Thoracic aorta (tissue), 2 donors: ENCODE measurements around the gene U2AF2. TPM values are rescaled to one million over a fixed set of nuclear protein-coding genes. Genes with fewer than 3 reads are reported as not detected.

Source experiments
- ATAC-seq: fragments of 150-250 bp; one replicate; pipeline ENCODE4 v1.8.0; 2017; ENCODE audit warnings: low read depth; ENCODE audit not compliant: insufficient number of reproducible peaks, low FRiP score
- DNase-seq: peaks from one replicate; pipeline ENCODE4 v3.0.0-alpha.2; 2020; ENCODE audit warnings: low spot score
- H3K27ac ChIP-seq, 2 donors: fragments of 200-600 bp; sonication (generic); 1 replicate in 1 of 2; 2 replicates in 1 of 2; pipeline ENCODE4 v1.5.1; 2016; ENCODE audit warnings: mild to moderate bottlenecking in 2 of 2, moderate library complexity in 2 of 2
- H3K27me3 ChIP-seq: fragments of 200-600 bp; sonication (generic); replicated peaks from 2 replicates; pipeline ENCODE4 v1.6.0; 2016; ENCODE audit warnings: mild to moderate bottlenecking; ENCODE audit not compliant: insufficient read depth
- H3K36me3 ChIP-seq: fragments of 200-600 bp; sonication (generic); one replicate; pipeline ENCODE4 v1.5.1; 2016
- H3K4me1 ChIP-seq, 2 donors: fragments of 200-600 bp; sonication (generic); 1 replicate in 1 of 2; 2 replicates in 1 of 2; pipeline versions ENCODE4 v1.5.1 to v1.6.0; 2016; ENCODE audit warnings: low read depth in 2 of 2, mild to moderate bottlenecking in 1 of 2; ENCODE audit not compliant: control insufficient read depth in 1 of 2
- H3K4me3 ChIP-seq: fragments of 200-600 bp; sonication (generic); 2 replicates; pipeline ENCODE4 v1.5.1; 2016; ENCODE audit warnings: mild to moderate bottlenecking
- H3K9me3 ChIP-seq: fragments of 200-600 bp; sonication (generic); 2 replicates; pipeline ENCODE4 v1.5.1; 2016
- CTCF ChIP-seq: fragments of 200-600 bp; sonication (generic); IDR thresholded peaks from one replicate; pipeline ENCODE4 v1.5.1; 2019; ENCODE audit warnings: antibody characterized with exemption
- total RNA-seq, 2 donors: library from RNA; depleted of rRNA; stranded (reverse); fragments of >200 nt; gene quantifications; one replicate each; pipeline versions ENCODE4 v1.1.0 to v1.2.3, GENCODE V29; 2016

The U2AF2 gene
- total RNA-seq, 2 donors from 2014 or later, result 77.3 to 106 TPM

- Histone ChIP-seq H3K4me1 (no peaks in the 10 kb centered on the region), H3K36me3 (peaks cover 11% of the 10 kb centered on the region), H3K27ac (no peak overlapping the region), H3K9me3 (no peaks in the 10 kb centered on the region), H3K4me3 (no peak overlapping the region), H3K27me3 (no peaks in the 10 kb centered on the region)
- no peak for DNase-seq
- TF ChIP-seq CTCF, result no peak
- no peak for ATAC-seq
These were observed 46.0 kb downstream of the U2AF2 start for GRCh38 chr19:55700813-55701212.

- DNase-seq (no peak), ATAC-seq (no peak)
- peaks cover 3% of the 10 kb centered on the region for H3K36me3 ChIP-seq
These were observed 47.3 kb downstream of the U2AF2 start for GRCh38 chr19:55702131-55702627.

GRCh38 chr19:55703790-55704215, 49.0 kb downstream of the U2AF2 start:
- no peaks in the 10 kb centered on the region for H3K4me1 ChIP-seq
- peak; percentile 62 for TF ChIP-seq CTCF
- H3K4me3 ChIP-seq, result no peak overlapping the region
- no peaks in the 10 kb centered on the region for H3K27me3 ChIP-seq
- H3K9me3 ChIP-seq, result no peaks in the 10 kb centered on the region
- DNase-seq (no peak), ATAC-seq (no peak)
- H3K36me3 ChIP-seq, result peaks cover 3% of the 10 kb centered on the region
- no peak overlapping the region for H3K27ac ChIP-seq

More at GRCh38 chr19:55702131-55702627, 47.3 kb downstream of the U2AF2 start:
- TF ChIP-seq CTCF, result no peak
- Histone ChIP-seq H3K27me3 (no peaks in the 10 kb centered on the region), H3K27ac (no peak overlapping the region), H3K4me3 (no peak overlapping the region), H3K9me3 (no peaks in the 10 kb centered on the region), H3K4me1 (no peaks in the 10 kb centered on the region)

GRCh38 chr19:55704494-55705245, 49.8 kb downstream of the U2AF2 start:
- ATAC-seq (no peak), DNase-seq (no peak)
- Histone ChIP-seq H3K36me3 (peaks cover 3% of the 10 kb centered on the region), H3K27me3 (no peaks in the 10 kb centered on the region), H3K27ac (no peak overlapping the region), H3K9me3 (no peaks in the 10 kb centered on the region), H3K4me3 (no peak overlapping the region), H3K4me1 (no peaks in the 10 kb centered on the region)
- no peak for TF ChIP-seq CTCF

- Histone ChIP-seq H3K4me3 (no peak overlapping the region), H3K9me3 (no peaks in the 10 kb centered on the region), H3K27ac (no peak overlapping the region), H3K27me3 (no peaks in the 10 kb centered on the region), H3K4me1 (no peaks in the 10 kb centered on the region), H3K36me3 (no peaks in the 10 kb centered on the region)
- no peak for TF ChIP-seq CTCF
- ATAC-seq (no peak), DNase-seq (no peak)
These were observed 51.1 kb downstream of the U2AF2 start for GRCh38 chr19:55705972-55706371.
